Spleen (tissue), 11 donors: ENCODE results near the gene PVALEF. TPM values are rescaled to one million over a fixed set of nuclear protein-coding genes. Genes with fewer than 3 reads are reported as not detected.

Source experiments
- DNase-seq: peaks from one replicate; pipeline ENCODE4 v3.0.0-alpha.2; 2020
- H3K27ac ChIP-seq, 8 donors: fragments of 200-600 bp; sonication (generic) in 7 of 8; 1 replicate in 4 of 8; 2 replicates in 4 of 8; pipeline versions ENCODE4 v1.5.0 to v1.8.0; 2016 to 2021; ENCODE audit warnings: inconsistent platforms in 4 of 8, mild to moderate bottlenecking in 4 of 8, moderate library complexity in 1 of 8
- H3K27me3 ChIP-seq, 7 donors: fragments of 200-600 bp; sonication (generic) in 6 of 7; replicated peaks in 1 of 7; 1 replicate in 4 of 7; 2 replicates in 3 of 7; pipeline versions ENCODE4 v1.5.0 to v1.8.0; 2016 to 2021; ENCODE audit warnings: inconsistent platforms in 3 of 7, mild to moderate bottlenecking in 1 of 7
- H3K36me3 ChIP-seq, 6 donors: fragments of 200-600 bp; sonication (generic) in 5 of 6; 1 replicate in 4 of 6; 2 replicates in 2 of 6; pipeline versions ENCODE4 v1.5.0 to v1.8.0; 2016 to 2021; ENCODE audit warnings: inconsistent platforms in 2 of 6
- H3K4me1 ChIP-seq, 6 donors: fragments of 200-600 bp; sonication (generic) in 5 of 6; 1 replicate in 3 of 6; 2 replicates in 3 of 6; pipeline versions ENCODE4 v1.5.0 to v1.8.0; 2016 to 2021; ENCODE audit warnings: inconsistent platforms in 3 of 6
- H3K4me3 ChIP-seq, 8 donors: fragments of 200-600 bp; sonication (generic) in 7 of 8; 1 replicate in 4 of 8; 2 replicates in 4 of 8; pipeline versions ENCODE4 v1.5.0 to v1.8.0; 2016 to 2021; ENCODE audit warnings: inconsistent platforms in 4 of 8, mild to moderate bottlenecking in 4 of 8, moderate library complexity in 2 of 8
- H3K9me3 ChIP-seq, 8 donors: fragments of 200-600 bp; sonication (generic) in 7 of 8; 1 replicate in 4 of 8; 2 replicates in 4 of 8; pipeline versions ENCODE4 v1.5.0 to v1.8.0; 2016 to 2021; ENCODE audit warnings: inconsistent platforms in 4 of 8
- CTCF ChIP-seq, 11 experiments: fragments of 200-600 bp in 7 of 11; fragments of 450-650 bp in 4 of 11; sonication (generic) in 4 of 11; IDR thresholded peaks in 8 of 11; conservative IDR thresholded peaks in 3 of 11; 1 replicate in 7 of 11; 2 replicates in 4 of 11; pipeline versions ENCODE4 v1.4.0 to v1.8.0; 2016 to 2021; ENCODE audit warnings: antibody characterized with exemption in 11 of 11, inconsistent platforms in 4 of 11, mild to moderate bottlenecking in 1 of 11
- POLR2A ChIP-seq, 3 donors: fragments of 450-650 bp; IDR thresholded peaks; one replicate each; pipeline ENCODE4 v1.5.1; 2017; ENCODE audit warnings: antibody characterized with exemption in 3 of 3, mild to moderate bottlenecking in 1 of 3
- POLR2AphosphoS5 ChIP-seq, 3 donors: sonication (generic); formaldehyde crosslinking; IDR thresholded peaks; one replicate each; pipeline ENCODE4 v1.5.1; 2017; ENCODE audit warnings: antibody characterized with exemption in 3 of 3
- WGBS, 5 donors: extraction: QIAGEN DNeasy Blood & Tissue Kit in 3 of 5; methylation state at CpG; one replicate each; pipeline versions ENCODE4 v1.1.5 to v1.1.7; 2013 to 2018; 5-methylcytosine and 5-hydroxymethylcytosine counted together
- intact Hi-C: fragments of 100-400 bp; cut with DNase I; formaldehyde crosslinking; loops from one replicate; pipeline ENCODE4 v1.15.0; 2023; ENCODE audit warnings: low total_unique reads
- polyA plus RNA-seq, 3 donors: library from polyadenylated mRNA; stranded (reverse); fragments of 200-250 nt; gene quantifications; one replicate each; pipeline ENCODE4 v1.2.1, GENCODE V29; 2013
- total RNA-seq, 7 donors: library from RNA; depleted of rRNA in 3 of 7; stranded (reverse); fragments of >200 nt in 3 of 7; fragmentation: NEBNext Ultra II Directional in 4 of 7; extraction: Animal tissue kit (Norgen Biotek cat#: 25700) in 4 of 7; gene quantifications; one replicate each; pipeline versions ENCODE4 v1.1.0 to v1.2.1, GENCODE V29; 2016 to 2021
- donor health status: healthy with polysubstance abuse.
- donor health status: DM: no; HTN: no; CAD: no; lungs with moderate emphysema.
- donor health status: DM: no; HTN: no; CAD: no.
- donor health status: Bipolar disorder and iron deficiency.
- donor health status: healthy.
- donor health status: DM: no; HTN: no; CAD: no.
- donor health status: DM: yes; HTN: yes; CAD: no.

Gene PVALEF
- total and polyA plus RNA-seq, 10 donors: not detected

GRCh38 chr17:81173762-81174155, 8.5 kb downstream of the PVALEF start:
- no peak for DNase-seq
- Histone ChIP-seq H3K36me3 (no peaks in the 10 kb centered on the region), H3K9me3 (peaks cover 0 to 10% (median 3%) of the 10 kb centered on the region in 8 donors), H3K4me1 (peaks cover 0 to 10% (median 0%) of the 10 kb centered on the region in 6 donors), H3K27me3 (no peaks in the 10 kb centered on the region), H3K4me3 (no peak overlapping the region), H3K27ac (no peak overlapping the region)
- TF ChIP-seq POLR2AphosphoS5 (IDR thresholded peaks at IDR 0.05): no peak
- 85 to 95% (median 94%) methylated on average over 1 of the region's 1 CpG for WGBS, 5 donors
- intact Hi-C loops: no loop called here

GRCh38 chr17:81176666-81177065, 11.4 kb downstream of the PVALEF start:
- H3K27ac ChIP-seq: no peak overlapping the region
- intact Hi-C loops: no loop called here

GRCh38 chr17:81178136-81179091, 13.1 kb downstream of the PVALEF start:
- no peaks in the 10 kb centered on the region for H3K36me3 ChIP-seq
- H3K27ac ChIP-seq: no peak overlapping the region
- DNase-seq: no peak
- H3K4me1 ChIP-seq: peaks cover 0 to 6% (median 0%) of the 10 kb centered on the region in 6 donors
- H3K27me3 ChIP-seq: peaks cover 0 to 20% (median 0%) of the 10 kb centered on the region in 7 donors
- WGBS, 5 donors: 81 to 89% (median 84%) methylated on average over 14 to 25 of the region's 25 CpGs
- TF ChIP-seq POLR2A (IDR thresholded peaks at IDR 0.05) (no peak), CTCF (IDR thresholded peaks at IDR 0.05 in 8 of 11, conservative IDR thresholded peaks at IDR 0.05 in 3 of 11) (no peak), POLR2AphosphoS5 (IDR thresholded peaks at IDR 0.05) (no peak)
- H3K9me3 ChIP-seq: peaks cover 0 to 10% (median 3%) of the 10 kb centered on the region in 8 donors
- H3K4me3 ChIP-seq: no peak overlapping the region
- intact Hi-C loops: no loop called here

More at GRCh38 chr17:81176666-81177065, 11.4 kb downstream of the PVALEF start:
- peaks cover 0 to 9% (median 3%) of the 10 kb centered on the region in 6 donors for H3K4me1 ChIP-seq
- no peaks in the 10 kb centered on the region for H3K36me3 ChIP-seq
- WGBS, 5 donors: 88 to 96% (median 91%) methylated on average over 7 of the region's 7 CpGs
- TF ChIP-seq POLR2A (IDR thresholded peaks at IDR 0.05): no peak
- no peak for TF ChIP-seq POLR2AphosphoS5 (IDR thresholded peaks at IDR 0.05)
- TF ChIP-seq CTCF (IDR thresholded peaks at IDR 0.05 in 8 of 11, conservative IDR thresholded peaks at IDR 0.05 in 3 of 11): no peak
- no peak overlapping the region for H3K4me3 ChIP-seq
- DNase-seq: no peak
- H3K9me3 ChIP-seq: peaks cover 0 to 10% (median 3%) of the 10 kb centered on the region in 8 donors
- peaks cover 0 to 6% (median 0%) of the 10 kb centered on the region in 7 donors for H3K27me3 ChIP-seq

GRCh38 chr17:81179220-81179619, 13.9 kb downstream of the PVALEF start:
- Histone ChIP-seq H3K4me3 (no peak overlapping the region), H3K27ac (no peak overlapping the region), H3K9me3 (peaks cover 0 to 10% (median 3%) of the 10 kb centered on the region in 8 donors), H3K27me3 (peaks cover 0 to 28% (median 0%) of the 10 kb centered on the region in 7 donors), H3K36me3 (no peaks in the 10 kb centered on the region), H3K4me1 (peaks cover 0 to 6% (median 0%) of the 10 kb centered on the region in 6 donors)
- TF ChIP-seq POLR2AphosphoS5 (IDR thresholded peaks at IDR 0.05): no peak
- no peak for TF ChIP-seq POLR2A (IDR thresholded peaks at IDR 0.05)
- TF ChIP-seq CTCF (IDR thresholded peaks at IDR 0.05 in 8 of 11, conservative IDR thresholded peaks at IDR 0.05 in 3 of 11): no peak
- 79 to 88% (median 81%) methylated on average over 1 to 9 of the region's 9 CpGs for WGBS, 5 donors
- no peak for DNase-seq
- intact Hi-C loops: no loop called here
